Endometrial microvascular endothelial cells (primary cell): ENCODE data around the gene PLXNC1. TPM values are rescaled to one million over a fixed set of nuclear protein-coding genes. Genes with fewer than 3 reads are reported as not detected.

Experiments
- in situ Hi-C: cut with HindIII; loops from 2 replicates; pipeline ENCODE4 v1.10.0; 2017; ENCODE audit warnings: low sequenced_read_pairs, low pct_unique_long_range_greater_than_20kb; ENCODE audit errors: inconsistent ontology term
- total RNA-seq: library from RNA; depleted of rRNA; stranded (reverse); fragments of >200 nt; gene quantifications from one replicate; pipeline ENCODE4 v1.2.3, GENCODE V29; 2015; ENCODE audit errors: inconsistent ontology term

PLXNC1 gene
- total RNA-seq, 1 donor from 2014 or later: 0.09 TPM

GRCh38 chr12:94191811-94192210 lies 43.4 kb downstream of the PLXNC1 start:
- in situ Hi-C loops: no loop called here

DNA sequence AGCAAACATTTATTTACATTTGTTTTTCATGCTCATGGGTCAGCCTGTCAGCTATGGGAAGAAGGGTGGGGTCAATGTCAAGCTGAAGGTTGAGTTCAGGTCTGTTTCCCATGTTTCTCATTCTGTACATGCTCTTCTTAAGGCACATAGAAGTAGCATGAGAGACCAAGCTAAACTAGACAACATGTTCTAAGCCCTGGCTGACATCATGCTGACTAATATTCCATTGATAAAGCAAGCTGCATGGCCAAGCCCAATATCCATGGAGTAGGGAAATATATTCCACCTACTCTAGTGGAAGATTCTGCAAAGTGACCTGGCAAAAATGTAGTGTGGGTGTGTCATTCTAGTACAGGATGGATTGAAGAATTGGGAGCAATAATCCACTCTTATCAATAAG lies 44.1 kb downstream of the PLXNC1 start:
- in situ Hi-C loops: no loop called here

GRCh38 chr12:94193168-94193567 lies 44.8 kb downstream of the PLXNC1 start:
- in situ Hi-C loops: no loop called here

GRCh38 chr12:94195483-94195882 lies 47.1 kb downstream of the PLXNC1 start:
- in situ Hi-C loops: no loop called here

GRCh38 chr12:94198469-94198868 lies 50.1 kb downstream of the PLXNC1 start:
- in situ Hi-C loops: no loop called here

DNA sequence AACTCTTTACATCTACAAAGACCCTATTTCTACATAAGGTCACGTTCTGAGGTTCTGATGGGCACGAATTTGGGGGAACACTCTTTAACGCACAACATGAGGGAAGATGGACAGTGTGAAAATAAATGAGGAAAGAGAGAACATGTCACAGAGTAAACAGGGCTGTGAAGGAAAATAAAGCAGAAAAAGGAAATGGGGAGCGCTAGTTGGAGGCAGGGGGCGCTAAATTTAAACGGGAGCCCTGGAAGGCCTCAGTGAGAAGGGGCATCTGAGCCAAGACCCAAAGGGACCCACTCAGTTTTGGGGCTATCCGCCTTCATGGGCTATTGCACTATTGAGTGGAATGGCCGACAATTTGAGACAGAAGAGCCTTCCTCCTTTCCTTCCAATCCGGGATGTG lies 50.5 kb downstream of the PLXNC1 start:
- in situ Hi-C loops: no loop called here

GRCh38 chr12:94200069-94200468 lies 51.7 kb downstream of the PLXNC1 start:
- in situ Hi-C loops: no loop called here

DNA sequence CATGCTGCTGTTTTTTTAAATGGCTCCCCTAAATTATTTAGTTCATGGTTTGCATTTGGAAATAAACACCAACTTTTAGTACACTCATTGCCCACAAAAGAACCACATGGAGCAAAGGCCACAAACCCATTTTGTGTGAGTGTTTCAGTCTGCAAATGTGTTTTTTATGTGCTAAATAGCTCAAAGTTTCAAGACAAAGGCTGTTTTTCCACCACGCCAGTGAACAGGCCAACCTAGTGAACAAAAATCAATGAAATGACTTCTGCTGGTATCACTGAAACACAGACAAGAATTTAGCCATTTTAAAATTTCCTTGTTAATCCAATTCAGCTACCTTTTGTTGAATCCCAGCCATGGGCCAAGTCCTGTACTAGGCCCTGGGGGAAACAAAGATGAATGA lies 52.3 kb downstream of the PLXNC1 start:
- in situ Hi-C loops: no loop called here

DNA sequence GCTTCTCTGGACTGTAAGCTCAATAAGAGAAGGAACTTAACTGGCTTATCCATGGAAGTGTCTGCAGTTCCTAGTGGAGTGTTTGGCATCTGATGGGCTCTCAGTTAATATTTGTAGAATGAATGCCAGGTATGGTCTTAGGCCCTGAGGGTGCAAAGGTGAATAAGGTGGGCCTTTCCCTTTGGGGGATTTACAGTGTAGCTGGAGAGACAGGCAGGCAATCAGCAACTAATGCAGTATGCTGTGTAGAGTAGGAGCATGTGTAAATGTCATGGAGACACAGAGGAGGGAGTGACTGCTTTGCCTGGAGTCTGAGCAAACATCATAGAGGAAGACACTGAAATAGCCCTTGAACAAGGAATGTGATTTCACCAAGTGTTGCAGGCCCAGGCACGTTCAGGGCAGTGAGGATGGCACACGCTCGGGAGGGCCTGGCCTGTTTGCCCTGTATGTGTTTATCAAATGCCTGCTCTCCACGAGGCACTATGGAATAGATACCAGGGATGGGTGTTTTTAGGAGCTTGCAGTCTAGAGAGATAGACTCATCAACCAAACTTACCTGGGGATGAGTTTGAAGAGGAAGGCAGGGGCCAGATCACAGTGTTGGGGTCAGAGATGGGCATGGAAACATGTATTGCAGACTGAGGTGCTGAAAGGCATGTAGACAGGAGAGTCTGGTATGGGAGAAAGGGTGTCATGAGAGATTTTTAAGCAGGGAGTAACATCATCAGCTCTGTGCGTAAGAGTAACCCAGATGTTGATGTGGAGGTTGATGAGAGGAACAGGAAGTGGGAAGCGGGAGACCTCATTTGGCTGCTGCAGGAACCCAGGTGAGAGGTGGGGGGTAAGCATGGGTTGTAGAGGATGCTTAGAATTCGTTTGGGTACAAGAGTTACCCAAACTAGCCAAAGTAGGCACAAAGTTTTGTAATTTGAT lies 54.1 kb downstream of the PLXNC1 start:
- in situ Hi-C loops: no loop called here

- in situ Hi-C loops: no loop called here
These were observed 54.8 kb downstream of the PLXNC1 start for GRCh38 chr12:94203181-94203546.

DNA sequence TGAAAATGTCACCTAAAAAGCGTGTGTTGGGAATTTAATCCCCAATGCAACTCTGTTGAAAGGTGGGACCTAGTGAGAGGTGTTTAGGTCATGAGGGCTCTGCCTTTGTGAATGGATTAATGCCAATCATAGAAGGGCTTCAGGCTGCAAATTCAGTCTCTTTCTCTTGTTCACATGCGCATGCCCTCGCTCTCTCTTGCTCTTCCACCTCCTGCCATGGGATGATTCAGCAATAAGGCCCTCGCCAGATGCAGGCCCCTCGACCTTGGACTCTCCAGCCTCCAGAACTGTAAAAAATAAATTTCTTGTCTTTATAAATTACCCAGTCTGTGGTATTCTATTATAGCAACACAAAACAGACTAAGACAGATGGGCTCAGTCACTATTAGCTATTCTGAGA lies 55.4 kb downstream of the PLXNC1 start:
- in situ Hi-C loops: no loop called here

DNA sequence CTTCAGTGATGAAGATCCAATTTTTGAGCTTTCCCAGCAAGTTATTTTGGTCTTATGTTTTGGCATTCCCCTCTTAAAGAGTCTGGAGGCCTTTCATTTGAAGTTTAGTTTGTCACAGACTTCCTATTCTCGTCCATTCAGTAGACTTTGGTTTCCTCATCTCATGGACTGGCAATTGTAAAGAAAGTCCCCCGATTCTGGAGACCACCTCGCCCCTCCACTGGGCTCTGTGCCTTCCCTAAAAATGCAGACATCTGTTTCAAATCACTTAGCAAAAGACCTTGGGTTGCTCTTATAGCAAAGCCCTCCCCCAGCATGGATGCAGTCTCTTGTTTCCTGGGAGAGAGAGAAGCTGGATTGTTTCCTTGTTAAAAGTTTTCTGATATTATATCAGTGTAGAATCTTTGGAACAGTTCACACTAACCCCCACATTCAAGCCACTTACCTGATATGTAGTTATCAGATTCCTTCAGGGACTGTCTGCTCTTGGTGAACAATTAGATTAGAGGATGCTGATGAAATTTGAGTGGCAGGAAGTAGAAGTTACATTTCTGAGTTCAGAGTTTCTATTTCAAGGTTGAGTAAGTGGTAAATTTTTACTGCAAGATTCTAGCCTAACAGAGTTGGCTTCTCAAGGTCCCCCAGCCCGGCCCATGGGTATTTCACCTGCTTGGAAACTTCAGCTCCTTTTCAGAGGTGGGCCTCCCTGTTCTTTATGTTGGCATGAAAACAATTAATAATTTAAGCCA lies 56.3 kb downstream of the PLXNC1 start:
- in situ Hi-C loops: no loop called here

DNA sequence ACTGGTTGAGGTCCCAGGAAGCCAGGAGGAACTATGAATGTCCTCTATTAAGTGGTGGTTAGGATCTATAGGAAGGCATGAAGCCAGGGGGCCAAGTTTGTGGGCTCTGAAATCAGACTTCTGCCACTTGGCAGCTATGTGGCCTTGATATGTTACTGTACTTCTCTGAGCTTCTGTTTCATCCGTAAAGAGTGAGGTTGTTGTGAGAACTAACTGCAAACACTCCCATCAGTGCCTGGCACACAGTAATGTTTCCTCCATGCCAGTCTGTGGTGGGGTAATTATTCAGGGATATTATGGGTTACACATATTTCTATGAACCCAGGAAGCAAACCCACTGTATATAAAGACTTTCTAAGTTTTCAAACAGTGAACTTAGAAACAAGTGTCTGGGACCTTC lies 57.4 kb downstream of the PLXNC1 start:
- in situ Hi-C loops: no loop called here

GRCh38 chr12:94206886-94207285 lies 58.5 kb downstream of the PLXNC1 start:
- in situ Hi-C loops: no loop called here

DNA sequence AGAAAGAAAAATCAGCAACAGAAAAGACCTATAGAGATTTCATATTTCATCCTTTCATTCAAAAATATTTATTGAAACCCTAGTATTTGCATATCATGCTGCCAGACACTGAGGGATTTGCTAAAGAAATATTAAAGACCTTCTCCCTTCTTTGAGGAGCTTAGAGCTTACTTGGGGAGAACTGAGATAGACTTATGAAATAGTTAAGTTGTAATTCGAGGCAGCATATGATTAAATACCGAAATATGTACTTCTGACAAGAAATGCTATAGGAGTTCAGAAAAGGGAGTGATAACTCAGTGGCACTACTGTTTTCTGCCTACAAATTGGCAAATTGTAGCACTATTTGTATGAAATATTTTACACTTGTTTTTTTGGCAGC lies 59.1 kb downstream of the PLXNC1 start:
- in situ Hi-C loops: no loop called here

GRCh38 chr12:94207849-94208621 lies 59.7 kb downstream of the PLXNC1 start:
- in situ Hi-C loops: no loop called here

DNA sequence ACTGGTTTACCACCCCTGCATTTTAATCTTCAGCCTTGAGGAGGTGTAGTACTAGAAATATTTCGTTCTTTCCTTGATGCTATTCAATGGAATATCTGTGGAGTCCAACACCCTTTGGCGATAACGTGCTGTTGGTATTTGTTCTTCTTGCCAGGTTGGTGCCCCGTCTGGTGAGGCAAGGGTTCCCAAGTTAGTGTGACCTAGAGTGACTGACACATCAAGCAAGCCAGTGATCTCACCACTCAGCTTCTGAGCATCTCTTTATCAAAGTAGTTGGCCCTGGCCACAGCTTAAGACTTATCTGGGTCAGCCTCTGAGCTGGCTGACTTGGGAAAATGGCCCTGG lies 60.2 kb downstream of the PLXNC1 start:
- in situ Hi-C loops: no loop called here

- in situ Hi-C loops: no loop called here
These were observed 60.9 kb downstream of the PLXNC1 start for GRCh38 chr12:94209240-94209639.

GRCh38 chr12:94211021-94211420 lies 62.6 kb downstream of the PLXNC1 start:
- in situ Hi-C loops: no loop called here

DNA sequence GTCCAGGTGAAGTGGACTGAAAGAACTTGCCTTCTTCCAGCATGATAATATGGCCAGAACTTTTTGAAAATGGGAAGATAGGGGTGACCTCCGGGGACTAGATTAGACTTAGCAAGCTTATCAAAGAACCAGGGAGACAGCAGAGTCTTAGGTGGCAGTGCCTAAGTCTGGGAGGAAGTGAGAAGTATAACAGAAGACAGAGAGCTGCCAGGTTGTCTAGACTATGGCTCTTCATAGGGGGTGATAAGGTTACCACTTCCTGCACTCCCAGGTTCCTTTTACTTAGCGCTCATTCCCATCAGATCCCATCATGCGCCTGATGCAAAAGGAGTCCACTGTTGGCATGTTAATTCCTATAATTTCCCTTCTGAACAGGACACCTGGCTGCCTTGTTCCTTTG lies 69.9 kb downstream of the PLXNC1 start:
- in situ Hi-C loops: no loop called here
